Mesenchymal stem cell (in vitro differentiated cells and primary cell): ENCODE data around the gene RUNX1.

Experiments
- DNase-seq: peaks from one replicate; pipeline ENCODE4 v3.0.0-alpha.2; 2013
- H2AFZ ChIP-seq: one replicate; pipeline ENCODE4 v1.6.1; 2013; ENCODE audit warnings: low read depth, mild to moderate bottlenecking, control low read depth, inconsistent platforms, low read length, moderate library complexity
- H2AK5ac ChIP-seq: 2 replicates; pipeline ENCODE4 v1.6.1; 2013; ENCODE audit warnings: low read length, moderate library complexity, mild to moderate bottlenecking, inconsistent platforms; ENCODE audit not compliant: severe bottlenecking
- H2BK120ac ChIP-seq: one replicate; pipeline ENCODE4 v1.6.1; 2013; ENCODE audit warnings: low read depth, mild to moderate bottlenecking, inconsistent platforms, low read length, moderate library complexity
- H2BK12ac ChIP-seq, 2 experiments: one replicate each; pipeline ENCODE4 v1.6.1; 2013; ENCODE audit warnings: inconsistent platforms in 2 of 2, low read length in 2 of 2, mild to moderate bottlenecking in 2 of 2, moderate library complexity in 2 of 2, control low read depth in 1 of 2
- H2BK15ac ChIP-seq: one replicate; pipeline ENCODE4 v1.6.1; 2013; ENCODE audit warnings: mild to moderate bottlenecking, low read depth, inconsistent platforms; ENCODE audit not compliant: poor library complexity, severe bottlenecking
- H2BK5ac ChIP-seq: 2 replicates; pipeline ENCODE4 v1.6.1; 2013; ENCODE audit warnings: low read depth, mild to moderate bottlenecking, low read length, control low read depth, inconsistent platforms; ENCODE audit not compliant: poor library complexity, severe bottlenecking
- H3K14ac ChIP-seq, 2 experiments: one replicate each; pipeline ENCODE4 v1.6.1; 2013; ENCODE audit warnings: inconsistent platforms in 2 of 2, low read length in 2 of 2, control low read depth in 1 of 2, mild to moderate bottlenecking in 1 of 2, moderate library complexity in 1 of 2
- H3K18ac ChIP-seq, 2 experiments: one replicate each; pipeline ENCODE4 v1.6.1; 2013; ENCODE audit warnings: inconsistent platforms in 2 of 2, low read length in 2 of 2, control low read depth in 1 of 2, low read depth in 1 of 2, mild to moderate bottlenecking in 1 of 2
- H3K23ac ChIP-seq, 2 experiments: one replicate each; pipeline ENCODE4 v1.6.1; 2013; ENCODE audit warnings: inconsistent platforms in 2 of 2, low read length in 2 of 2, mild to moderate bottlenecking in 2 of 2, moderate library complexity in 2 of 2, control low read depth in 1 of 2
- H3K27ac ChIP-seq: 2 replicates; pipeline ENCODE4 v1.5.1; 2013; ENCODE audit warnings: mild to moderate bottlenecking, moderate library complexity, low read length, control low read depth, inconsistent platforms; ENCODE audit not compliant: poor library complexity, severe bottlenecking
- H3K27me3 ChIP-seq, 2 experiments: 2 replicates each; pipeline versions ENCODE4 v1.6.1 to v1.7.0; 2013; ENCODE audit warnings: low read length in 2 of 2, mild to moderate bottlenecking in 2 of 2, moderate library complexity in 2 of 2, control low read depth in 1 of 2, inconsistent platforms in 1 of 2; ENCODE audit not compliant: control insufficient read depth in 1 of 2, insufficient read depth in 1 of 2
- H3K36me3 ChIP-seq, 2 experiments: 2 replicates each; pipeline versions ENCODE4 v1.6.1 to v1.7.0; 2013; ENCODE audit warnings: low read length in 2 of 2, control low read depth in 1 of 2, inconsistent platforms in 1 of 2, low read depth in 1 of 2, mild to moderate bottlenecking in 1 of 2; ENCODE audit not compliant: insufficient read depth in 2 of 2, control insufficient read depth in 1 of 2
- H3K4ac ChIP-seq, 2 experiments: one replicate each; pipeline ENCODE4 v1.6.1; 2013; ENCODE audit warnings: inconsistent platforms in 2 of 2, low read length in 2 of 2, mild to moderate bottlenecking in 2 of 2, moderate library complexity in 2 of 2, control low read depth in 1 of 2, low read depth in 1 of 2
- H3K4me1 ChIP-seq: 2 replicates; pipeline ENCODE4 v1.6.1; 2013; ENCODE audit warnings: low read depth, low read length, control low read depth; ENCODE audit not compliant: control insufficient read depth, insufficient read depth
- H3K4me2 ChIP-seq: 2 replicates; pipeline ENCODE4 v1.6.1; 2013; ENCODE audit warnings: low read length, mild to moderate bottlenecking, inconsistent platforms; ENCODE audit not compliant: poor library complexity, severe bottlenecking
- H3K4me3 ChIP-seq, 2 experiments: 2 replicates each; pipeline versions ENCODE4 v1.5.1 to v1.7.0; 2013; ENCODE audit warnings: low read length in 2 of 2, mild to moderate bottlenecking in 2 of 2, control low read depth in 1 of 2, low read depth in 1 of 2; ENCODE audit not compliant: insufficient read depth in 1 of 2
- H3K79me1 ChIP-seq: replicated peaks from 2 replicates; pipeline ENCODE4 v1.6.1; 2013; ENCODE audit warnings: mild to moderate bottlenecking, control low read depth, low read length, inconsistent platforms; ENCODE audit not compliant: poor library complexity, severe bottlenecking
- H3K9ac ChIP-seq: 2 replicates; pipeline ENCODE4 v1.7.0; 2013; ENCODE audit warnings: mild to moderate bottlenecking, low read length, moderate library complexity
- H3K9me3 ChIP-seq: 2 replicates; pipeline ENCODE4 v1.7.0; 2013; ENCODE audit warnings: mild to moderate bottlenecking, low read length; ENCODE audit not compliant: control insufficient read depth
- H4K8ac ChIP-seq: one replicate; pipeline ENCODE4 v1.6.1; 2013; ENCODE audit warnings: inconsistent platforms, mild to moderate bottlenecking, low read length, moderate library complexity
- H4K91ac ChIP-seq: one replicate; pipeline ENCODE4 v1.6.1; 2013; ENCODE audit warnings: mild to moderate bottlenecking, low read length, inconsistent platforms
- WGBS: methylation state at CpG from one replicate; pipeline ENCODE4 v1.1.7; 2013; ENCODE audit warnings: mixed read lengths; 5-methylcytosine and 5-hydroxymethylcytosine counted together

The RUNX1 gene

GRCh38 chr21:34948157-34948556 is 100.9 kb downstream of the RUNX1 start:
- H3K79me1 ChIP-seq = peaks cover 4% of the 10 kb centered on the region
- peak overlapping the region in 1 of 2 experiments; percentile 55 for H3K4ac ChIP-seq
- no peak overlapping the region for H3K4me2 ChIP-seq
- H3K27me3 ChIP-seq = no peaks in the 10 kb centered on the region
- no peak overlapping the region for H3K9ac ChIP-seq
- no peak overlapping the region for H3K23ac ChIP-seq
- no peak overlapping the region for H2AFZ ChIP-seq
- no peak overlapping the region for H3K27ac ChIP-seq
- no peaks in the 10 kb centered on the region for H3K9me3 ChIP-seq
- WGBS = 93% methylated on average over 5 of the region's 5 CpGs
- no peaks in the 10 kb centered on the region for H3K36me3 ChIP-seq
- H3K4me1 ChIP-seq = peaks cover 8% of the 10 kb centered on the region
- H2BK120ac ChIP-seq = no peak overlapping the region
- no peak overlapping the region for H3K4me3 ChIP-seq
- no peak for DNase-seq
- no peak overlapping the region for H4K8ac ChIP-seq
- H3K18ac ChIP-seq = peak overlapping the region in 1 of 2 experiments; percentile 69
- no peak overlapping the region for H3K14ac ChIP-seq
- no peak overlapping the region for H2BK5ac ChIP-seq
- peak overlapping the region in 1 of 2 experiments; percentile 58 for H2BK12ac ChIP-seq
- H4K91ac ChIP-seq = no peak overlapping the region
- H2BK15ac ChIP-seq = no peak overlapping the region
- no peak overlapping the region for H2AK5ac ChIP-seq

GRCh38 chr21:34946916-34947534 is 102.1 kb downstream of the RUNX1 start:
- Histone ChIP-seq H3K9me3 (no peaks in the 10 kb centered on the region), H3K18ac (no peak overlapping the region), H2AK5ac (no peak overlapping the region), H3K4me1 (peaks cover 8% of the 10 kb centered on the region), H3K27me3 (no peaks in the 10 kb centered on the region), H3K14ac (no peak overlapping the region), H2BK12ac (no peak overlapping the region), H3K23ac (no peak overlapping the region), H2BK120ac (no peak overlapping the region), H3K36me3 (no peaks in the 10 kb centered on the region), H2BK5ac (no peak overlapping the region), H4K8ac (no peak overlapping the region), H3K4ac (no peak overlapping the region), H3K9ac (no peak overlapping the region), H3K4me3 (no peak overlapping the region), H2AFZ (no peak overlapping the region), H3K27ac (no peak overlapping the region), H3K79me1 (peaks cover 6% of the 10 kb centered on the region), H2BK15ac (no peak overlapping the region), H4K91ac (no peak overlapping the region), H3K4me2 (no peak overlapping the region)
- no peak for DNase-seq
- 100% methylated on average over 1 of the region's 2 CpGs for WGBS

- Histone ChIP-seq H3K18ac (no peak overlapping the region), H2BK5ac (no peak overlapping the region), H3K4me2 (no peak overlapping the region), H3K14ac (no peak overlapping the region), H2BK120ac (no peak overlapping the region), H2BK12ac (no peak overlapping the region), H3K79me1 (peaks cover 6% of the 10 kb centered on the region), H3K9me3 (no peaks in the 10 kb centered on the region), H3K4me1 (peaks cover 8% of the 10 kb centered on the region), H2AFZ (no peak overlapping the region), H3K23ac (no peak overlapping the region), H3K27me3 (no peaks in the 10 kb centered on the region), H3K9ac (no peak overlapping the region), H3K4me3 (no peak overlapping the region), H2AK5ac (no peak overlapping the region), H4K8ac (no peak overlapping the region), H3K36me3 (no peaks in the 10 kb centered on the region), H2BK15ac (no peak overlapping the region), H3K27ac (no peak overlapping the region), H4K91ac (no peak overlapping the region), H3K4ac (no peak overlapping the region)
- no peak for DNase-seq
- WGBS = 94% methylated on average over 1 of the region's 1 CpG
Observed at GRCh38 chr21:34946385-34946840, 102.7 kb downstream of the RUNX1 start.

GRCh38 chr21:34945288-34945687 is 103.8 kb downstream of the RUNX1 start:
- Histone ChIP-seq H3K27me3 (no peaks in the 10 kb centered on the region), H2AK5ac (no peak overlapping the region), H4K8ac (no peak overlapping the region), H3K36me3 (no peaks in the 10 kb centered on the region), H3K9ac (no peak overlapping the region), H2BK15ac (no peak overlapping the region), H3K4me2 (no peak overlapping the region), H2BK120ac (no peak overlapping the region), H3K4ac (no peak overlapping the region), H2AFZ (no peak overlapping the region), H2BK5ac (no peak overlapping the region), H2BK12ac (no peak overlapping the region), H3K79me1 (peaks cover 6% of the 10 kb centered on the region), H4K91ac (no peak overlapping the region), H3K4me1 (peaks cover 5% of the 10 kb centered on the region), H3K18ac (no peak overlapping the region), H3K27ac (no peak overlapping the region), H3K9me3 (no peaks in the 10 kb centered on the region), H3K23ac (no peak overlapping the region), H3K4me3 (no peak overlapping the region), H3K14ac (no peak overlapping the region)
- 98% methylated on average over 3 of the region's 3 CpGs for WGBS
- no peak for DNase-seq
